Gastrocnemius medialis (tissue), 4 donors: Measurements from ENCODE around the gene CYTH1.

Source experiments
- CTCF ChIP-seq, 5 experiments: fragments of 450-650 bp in 3 of 5; fragments of 200-600 bp in 2 of 5; sonication (generic) in 2 of 5; IDR thresholded peaks in 4 of 5; conservative IDR thresholded peaks in 1 of 5; 1 replicate in 4 of 5; 2 replicates in 1 of 5; pipeline ENCODE4 v1.5.1; 2016 to 2019; ENCODE audit warnings: antibody characterized with exemption in 5 of 5, mild to moderate bottlenecking in 3 of 5, moderate library complexity in 3 of 5
- POLR2A ChIP-seq, 2 donors: fragments of 450-650 bp; IDR thresholded peaks; one replicate each; pipeline ENCODE4 v1.6.1; 2017; ENCODE audit warnings: antibody characterized with exemption in 2 of 2, mild to moderate bottlenecking in 2 of 2, moderate library complexity in 2 of 2

GRCh38 chr17:78791840-78792709 is 10.0 kb upstream of the CYTH1 start:
- TF ChIP-seq CTCF (IDR thresholded peaks at IDR 0.05 in 4 of 5, conservative IDR thresholded peaks at IDR 0.05 in 1 of 5), result no peak
- no peak for TF ChIP-seq POLR2A (IDR thresholded peaks at IDR 0.05)
